ENCODE results near the gene ERCC6L2. TPM values are rescaled to one million over a fixed set of nuclear protein-coding genes. Genes with fewer than 3 reads are reported as not detected.

ERCC6L2 gene
- total and polyA plus RNA-seq, 10 of the 15 experiments (the other 5 are each of a cell fraction or from before 2014, with no cell fraction given) = 8.1 to 45.0 (median 22.6) TPM

DNA sequence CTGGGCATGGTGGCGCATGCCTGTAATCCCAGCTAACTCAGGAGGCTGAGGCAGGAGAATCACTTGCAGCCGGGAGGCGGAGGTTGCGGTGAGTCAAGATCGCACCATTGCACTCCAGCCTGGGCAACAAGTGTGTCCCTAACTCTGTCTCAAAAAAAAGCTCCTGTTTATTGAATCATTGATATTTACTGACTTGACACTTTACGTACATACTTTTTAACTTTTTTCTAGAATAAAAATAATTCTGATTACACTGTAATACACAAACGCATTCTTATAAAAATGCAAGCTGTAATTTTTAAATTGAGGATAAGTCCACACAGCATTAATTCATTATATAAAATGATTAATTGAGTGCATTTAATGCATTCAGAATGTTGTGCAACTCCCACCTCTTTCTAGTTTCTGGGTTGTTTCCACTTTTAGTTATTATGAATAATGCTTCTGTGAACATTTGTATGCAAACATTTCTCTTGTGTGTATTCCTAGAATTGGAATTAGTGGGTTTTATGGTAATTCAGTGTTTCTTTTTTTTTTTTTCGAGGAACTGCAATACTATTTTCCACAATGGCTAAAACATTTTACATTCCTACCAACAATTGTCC, 15.7 kb downstream of the ERCC6L2 start (continued):
- TF ChIP-seq, protein P1, sequence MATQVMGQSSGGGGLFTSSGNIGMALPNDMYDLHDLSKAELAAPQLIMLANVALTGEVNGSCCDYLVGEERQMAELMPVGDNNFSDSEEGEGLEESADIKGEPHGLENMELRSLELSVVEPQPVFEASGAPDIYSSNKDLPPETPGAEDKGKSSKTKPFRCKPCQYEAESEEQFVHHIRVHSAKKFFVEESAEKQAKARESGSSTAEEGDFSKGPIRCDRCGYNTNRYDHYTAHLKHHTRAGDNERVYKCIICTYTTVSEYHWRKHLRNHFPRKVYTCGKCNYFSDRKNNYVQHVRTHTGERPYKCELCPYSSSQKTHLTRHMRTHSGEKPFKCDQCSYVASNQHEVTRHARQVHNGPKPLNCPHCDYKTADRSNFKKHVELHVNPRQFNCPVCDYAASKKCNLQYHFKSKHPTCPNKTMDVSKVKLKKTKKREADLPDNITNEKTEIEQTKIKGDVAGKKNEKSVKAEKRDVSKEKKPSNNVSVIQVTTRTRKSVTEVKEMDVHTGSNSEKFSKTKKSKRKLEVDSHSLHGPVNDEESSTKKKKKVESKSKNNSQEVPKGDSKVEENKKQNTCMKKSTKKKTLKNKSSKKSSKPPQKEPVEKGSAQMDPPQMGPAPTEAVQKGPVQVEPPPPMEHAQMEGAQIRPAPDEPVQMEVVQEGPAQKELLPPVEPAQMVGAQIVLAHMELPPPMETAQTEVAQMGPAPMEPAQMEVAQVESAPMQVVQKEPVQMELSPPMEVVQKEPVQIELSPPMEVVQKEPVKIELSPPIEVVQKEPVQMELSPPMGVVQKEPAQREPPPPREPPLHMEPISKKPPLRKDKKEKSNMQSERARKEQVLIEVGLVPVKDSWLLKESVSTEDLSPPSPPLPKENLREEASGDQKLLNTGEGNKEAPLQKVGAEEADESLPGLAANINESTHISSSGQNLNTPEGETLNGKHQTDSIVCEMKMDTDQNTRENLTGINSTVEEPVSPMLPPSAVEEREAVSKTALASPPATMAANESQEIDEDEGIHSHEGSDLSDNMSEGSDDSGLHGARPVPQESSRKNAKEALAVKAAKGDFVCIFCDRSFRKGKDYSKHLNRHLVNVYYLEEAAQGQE (IDR thresholded peaks at IDR 0.05; ENCODE audit: low read depth, low read length) = no peak

DNA sequence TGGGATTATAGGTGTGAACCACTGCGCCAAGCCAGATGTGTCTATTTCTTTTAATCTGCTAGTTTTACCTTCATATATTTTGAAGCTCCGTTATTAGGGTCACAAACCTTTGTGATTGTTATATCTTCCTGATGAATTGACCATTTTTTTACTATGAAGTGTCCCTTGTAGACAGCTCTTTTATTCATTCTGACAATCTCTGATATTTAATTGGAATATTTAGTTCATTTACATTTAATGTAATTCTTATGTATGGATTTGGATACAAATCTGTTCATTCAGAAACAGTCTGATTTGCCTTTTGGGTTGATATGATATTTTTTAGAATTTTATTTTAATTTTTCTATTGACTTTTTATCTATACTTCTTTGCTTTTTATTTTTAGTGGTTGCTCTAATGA, 17.2 kb downstream of the ERCC6L2 start:
- RAD21 ChIA-PET (ENCODE audit: unreplicated experiment) = interaction anchor here (0.6 kb wide), 1 partner anchor 476 kb away, joined by 3 read pairs; no protein-coding TSS in a partner anchor
- Histone ChIP-seq H3K27ac (ENCODE audit: control insufficient read depth, insufficient read depth) (no peak overlapping the region), H3K4me2 (ENCODE audit: control insufficient read depth, insufficient read depth) (no peak overlapping the region), H3K9me3 (replicated peaks; ENCODE audit: control insufficient read depth, insufficient read depth, low read length) (peaks cover 7% of the 10 kb centered on the region), H3K79me2 (ENCODE audit: control insufficient read depth, insufficient read depth, low read length) (peaks cover 1% of the 10 kb centered on the region), H3K27me3 (replicated peaks in 1 of 2; ENCODE audit: control insufficient read depth in 2 of 2, insufficient read depth in 2 of 2, low read length in 1 of 2) (no peaks in the 10 kb centered on the region), H3K4me1 (ENCODE audit: control insufficient read depth, insufficient read depth, low read length) (peaks cover 7% of the 10 kb centered on the region), H3K9ac (ENCODE audit: control insufficient read depth, insufficient read depth, low read length) (no peak overlapping the region), H4K20me1 (ENCODE audit: control insufficient read depth, insufficient read depth) (no peaks in the 10 kb centered on the region), H3K36me3 (ENCODE audit: control insufficient read depth in 2 of 2, insufficient read depth in 2 of 2, low read length in 1 of 2) (no peaks in the 10 kb centered on the region; a peak in 1 of 4 replicates), H3K4me3 (no peak overlapping the region), H2AFZ (ENCODE audit: control insufficient read depth, low read depth, low read length) (no peak overlapping the region)
- ATAC-seq = no peak
- no peak for DNase-seq (ENCODE audit: low read depth, low spot score)
- POLR2A ChIA-PET = no interaction called here
- no peak for FAIRE-seq
- intact Hi-C loops (cut with micrococcal nuclease; ENCODE audit: unreplicated experiment) (no loop called here), in situ Hi-C loops (cut with MboI) (no loop called here)
- SMC1A ChIA-PET (ENCODE audit: uncharacterized antibody, unreplicated experiment) = no interaction called here
- WGBS (ENCODE audit: insufficient coverage, insufficient replicate concordance, low lambda C conversion rate, missing lambda C conversion rate) = 100% methylated on average over 2 of the region's 2 CpGs
- BruUV-seq (replicated peaks) = no TSS peak
- CTCF ChIA-PET = interaction anchor here (1.2 kb wide), 1 partner anchor 9 kb away, joined by 3 read pairs; no protein-coding TSS in a partner anchor
- no peak for TF ChIP-seq MTA3 (IDR thresholded peaks at IDR 0.05; ENCODE audit: borderline replicate concordance, low read length)
- TF ChIP-seq, protein P2, sequence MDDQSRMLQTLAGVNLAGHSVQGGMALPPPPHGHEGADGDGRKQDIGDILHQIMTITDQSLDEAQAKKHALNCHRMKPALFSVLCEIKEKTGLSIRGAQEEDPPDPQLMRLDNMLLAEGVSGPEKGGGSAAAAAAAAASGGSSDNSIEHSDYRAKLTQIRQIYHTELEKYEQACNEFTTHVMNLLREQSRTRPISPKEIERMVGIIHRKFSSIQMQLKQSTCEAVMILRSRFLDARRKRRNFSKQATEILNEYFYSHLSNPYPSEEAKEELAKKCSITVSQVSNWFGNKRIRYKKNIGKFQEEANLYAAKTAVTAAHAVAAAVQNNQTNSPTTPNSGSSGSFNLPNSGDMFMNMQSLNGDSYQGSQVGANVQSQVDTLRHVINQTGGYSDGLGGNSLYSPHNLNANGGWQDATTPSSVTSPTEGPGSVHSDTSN (IDR thresholded peaks at IDR 0.05; ENCODE audit: insufficient replicate concordance, low read depth, low read length) = no peak
- TF ChIP-seq, protein P3, sequence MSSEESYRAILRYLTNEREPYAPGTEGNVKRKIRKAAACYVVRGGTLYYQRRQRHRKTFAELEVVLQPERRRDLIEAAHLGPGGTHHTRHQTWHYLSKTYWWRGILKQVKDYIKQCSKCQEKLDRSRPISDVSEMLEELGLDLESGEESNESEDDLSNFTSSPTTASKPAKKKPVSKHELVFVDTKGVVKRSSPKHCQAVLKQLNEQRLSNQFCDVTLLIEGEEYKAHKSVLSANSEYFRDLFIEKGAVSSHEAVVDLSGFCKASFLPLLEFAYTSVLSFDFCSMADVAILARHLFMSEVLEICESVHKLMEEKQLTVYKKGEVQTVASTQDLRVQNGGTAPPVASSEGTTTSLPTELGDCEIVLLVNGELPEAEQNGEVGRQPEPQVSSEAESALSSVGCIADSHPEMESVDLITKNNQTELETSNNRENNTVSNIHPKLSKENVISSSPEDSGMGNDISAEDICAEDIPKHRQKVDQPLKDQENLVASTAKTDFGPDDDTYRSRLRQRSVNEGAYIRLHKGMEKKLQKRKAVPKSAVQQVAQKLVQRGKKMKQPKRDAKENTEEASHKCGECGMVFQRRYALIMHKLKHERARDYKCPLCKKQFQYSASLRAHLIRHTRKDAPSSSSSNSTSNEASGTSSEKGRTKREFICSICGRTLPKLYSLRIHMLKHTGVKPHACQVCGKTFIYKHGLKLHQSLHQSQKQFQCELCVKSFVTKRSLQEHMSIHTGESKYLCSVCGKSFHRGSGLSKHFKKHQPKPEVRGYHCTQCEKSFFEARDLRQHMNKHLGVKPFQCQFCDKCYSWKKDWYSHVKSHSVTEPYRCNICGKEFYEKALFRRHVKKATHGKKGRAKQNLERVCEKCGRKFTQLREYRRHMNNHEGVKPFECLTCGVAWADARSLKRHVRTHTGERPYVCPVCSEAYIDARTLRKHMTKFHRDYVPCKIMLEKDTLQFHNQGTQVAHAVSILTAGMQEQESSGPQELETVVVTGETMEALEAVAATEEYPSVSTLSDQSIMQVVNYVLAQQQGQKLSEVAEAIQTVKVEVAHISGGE (CRISPR knock-in tag; IDR thresholded peaks at IDR 0.05) = no peak
- TF ChIP-seq, protein P4, sequence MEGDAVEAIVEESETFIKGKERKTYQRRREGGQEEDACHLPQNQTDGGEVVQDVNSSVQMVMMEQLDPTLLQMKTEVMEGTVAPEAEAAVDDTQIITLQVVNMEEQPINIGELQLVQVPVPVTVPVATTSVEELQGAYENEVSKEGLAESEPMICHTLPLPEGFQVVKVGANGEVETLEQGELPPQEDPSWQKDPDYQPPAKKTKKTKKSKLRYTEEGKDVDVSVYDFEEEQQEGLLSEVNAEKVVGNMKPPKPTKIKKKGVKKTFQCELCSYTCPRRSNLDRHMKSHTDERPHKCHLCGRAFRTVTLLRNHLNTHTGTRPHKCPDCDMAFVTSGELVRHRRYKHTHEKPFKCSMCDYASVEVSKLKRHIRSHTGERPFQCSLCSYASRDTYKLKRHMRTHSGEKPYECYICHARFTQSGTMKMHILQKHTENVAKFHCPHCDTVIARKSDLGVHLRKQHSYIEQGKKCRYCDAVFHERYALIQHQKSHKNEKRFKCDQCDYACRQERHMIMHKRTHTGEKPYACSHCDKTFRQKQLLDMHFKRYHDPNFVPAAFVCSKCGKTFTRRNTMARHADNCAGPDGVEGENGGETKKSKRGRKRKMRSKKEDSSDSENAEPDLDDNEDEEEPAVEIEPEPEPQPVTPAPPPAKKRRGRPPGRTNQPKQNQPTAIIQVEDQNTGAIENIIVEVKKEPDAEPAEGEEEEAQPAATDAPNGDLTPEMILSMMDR (IDR thresholded peaks at IDR 0.05 in 2 of 3, conservative IDR thresholded peaks at IDR 0.05 in 1 of 3; ENCODE audit: control insufficient read depth in 2 of 3, extremely low read depth in 1 of 3, insufficient read depth in 1 of 3, low read depth in 3 of 3, low read length in 3 of 3) = no peak

Data from GM12878 (cell line).